Measurements from ENCODE around the gene NEK4. TPM values are rescaled to one million over a fixed set of nuclear protein-coding genes. Genes with fewer than 3 reads are reported as not detected.

NEK4 gene
- polyA plus RNA-seq, 1 donor (not counting 4 experiments of a cell fraction or from before 2014, with no cell fraction given): 13.6 TPM

DNA sequence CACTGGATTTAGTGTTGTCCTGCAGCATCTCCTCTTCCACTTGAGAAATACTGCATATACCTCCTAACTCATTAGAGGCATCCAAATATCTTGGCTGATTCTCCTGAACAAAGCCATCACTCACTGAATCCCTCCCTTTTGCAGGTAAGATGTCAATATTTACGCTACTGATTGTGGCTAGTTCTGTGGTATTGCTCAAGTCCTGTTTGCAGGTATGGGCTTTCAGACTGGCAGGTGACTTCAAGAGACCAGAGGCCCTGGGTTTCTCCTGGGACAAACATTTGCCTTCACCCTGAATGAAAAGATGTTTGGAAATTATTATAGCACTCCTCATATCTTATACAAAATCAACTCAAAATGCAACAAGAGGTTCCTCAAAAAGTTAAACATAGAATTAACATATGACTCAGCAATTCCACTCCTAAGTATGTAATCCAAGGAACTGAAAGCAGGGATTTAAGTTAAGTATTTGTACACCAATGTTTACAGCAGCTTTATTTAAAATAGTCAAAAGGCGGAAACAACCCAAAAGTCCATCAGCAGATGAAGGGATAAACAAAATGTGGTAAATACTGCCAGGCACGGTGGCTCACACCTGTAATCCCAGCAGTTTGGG is 18.6 kb downstream of the NEK4 start:
- no peak overlapping the region for H3K4me2 ChIP-seq (ENCODE audit: control insufficient read depth, extremely low read depth, insufficient read depth, low read depth, low read length)
- no peaks in the 10 kb centered on the region for H3K79me2 ChIP-seq (ENCODE audit: control insufficient read depth, insufficient read depth, low read length)
- TF ChIP-seq, protein P1, sequence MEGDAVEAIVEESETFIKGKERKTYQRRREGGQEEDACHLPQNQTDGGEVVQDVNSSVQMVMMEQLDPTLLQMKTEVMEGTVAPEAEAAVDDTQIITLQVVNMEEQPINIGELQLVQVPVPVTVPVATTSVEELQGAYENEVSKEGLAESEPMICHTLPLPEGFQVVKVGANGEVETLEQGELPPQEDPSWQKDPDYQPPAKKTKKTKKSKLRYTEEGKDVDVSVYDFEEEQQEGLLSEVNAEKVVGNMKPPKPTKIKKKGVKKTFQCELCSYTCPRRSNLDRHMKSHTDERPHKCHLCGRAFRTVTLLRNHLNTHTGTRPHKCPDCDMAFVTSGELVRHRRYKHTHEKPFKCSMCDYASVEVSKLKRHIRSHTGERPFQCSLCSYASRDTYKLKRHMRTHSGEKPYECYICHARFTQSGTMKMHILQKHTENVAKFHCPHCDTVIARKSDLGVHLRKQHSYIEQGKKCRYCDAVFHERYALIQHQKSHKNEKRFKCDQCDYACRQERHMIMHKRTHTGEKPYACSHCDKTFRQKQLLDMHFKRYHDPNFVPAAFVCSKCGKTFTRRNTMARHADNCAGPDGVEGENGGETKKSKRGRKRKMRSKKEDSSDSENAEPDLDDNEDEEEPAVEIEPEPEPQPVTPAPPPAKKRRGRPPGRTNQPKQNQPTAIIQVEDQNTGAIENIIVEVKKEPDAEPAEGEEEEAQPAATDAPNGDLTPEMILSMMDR (optimal IDR thresholded peaks at IDR 0.05 in 1 of 3, IDR thresholded peaks at IDR 0.05 in 1 of 3, conservative IDR thresholded peaks at IDR 0.05 in 1 of 3; ENCODE audit: extremely low read depth in 1 of 3, insufficient read depth in 2 of 3, low read length in 3 of 3): no peak
- no peak for TF ChIP-seq EZH2 (IDR thresholded peaks at IDR 0.05; ENCODE audit: low read length)
- FAIRE-seq: no peak
- H2AFZ ChIP-seq (ENCODE audit: control insufficient read depth, low read length): no peak overlapping the region
- H3K36me3 ChIP-seq (ENCODE audit: control insufficient read depth in 2 of 2, extremely low read depth in 1 of 2, insufficient read depth in 2 of 2, low read length in 2 of 2): peaks cover 13% of the 10 kb centered on the region in 2 experiments
- H3K9me1 ChIP-seq (ENCODE audit: control insufficient read depth, extremely low read depth, insufficient read depth, low read length): no peaks in the 10 kb centered on the region
- no peak for DNase-seq (ENCODE audit: low read depth, low spot score)
- H3K9ac ChIP-seq (ENCODE audit: control insufficient read depth, extremely low read depth, insufficient read depth, low read length): no peak overlapping the region
- H3K27ac ChIP-seq (ENCODE audit: control insufficient read depth, insufficient read depth, low read length): no peak overlapping the region
- dilution Hi-C loops (cut with MboI; ENCODE audit: extremely low pct_ligation_motif_present, low sequenced_read_pairs): no loop called here
- H3K4me1 ChIP-seq (ENCODE audit: control insufficient read depth, extremely low read depth, insufficient read depth, low read length): no peaks in the 10 kb centered on the region
- no peak overlapping the region for H3K4me3 ChIP-seq (ENCODE audit: control insufficient read depth in 2 of 3, extremely low read depth in 1 of 3, insufficient read depth in 2 of 3, low read depth in 1 of 3, low read length in 3 of 3)
- no peaks in the 10 kb centered on the region for H3K27me3 ChIP-seq (ENCODE audit: control insufficient read depth, extremely low read depth, insufficient read depth, low read length)
- no peaks in the 10 kb centered on the region for H4K20me1 ChIP-seq (ENCODE audit: control insufficient read depth, extremely low read depth, insufficient read depth, low read length)
- no peaks in the 10 kb centered on the region for H3K9me3 ChIP-seq (ENCODE audit: control insufficient read depth, low read depth, low read length)

DNA sequence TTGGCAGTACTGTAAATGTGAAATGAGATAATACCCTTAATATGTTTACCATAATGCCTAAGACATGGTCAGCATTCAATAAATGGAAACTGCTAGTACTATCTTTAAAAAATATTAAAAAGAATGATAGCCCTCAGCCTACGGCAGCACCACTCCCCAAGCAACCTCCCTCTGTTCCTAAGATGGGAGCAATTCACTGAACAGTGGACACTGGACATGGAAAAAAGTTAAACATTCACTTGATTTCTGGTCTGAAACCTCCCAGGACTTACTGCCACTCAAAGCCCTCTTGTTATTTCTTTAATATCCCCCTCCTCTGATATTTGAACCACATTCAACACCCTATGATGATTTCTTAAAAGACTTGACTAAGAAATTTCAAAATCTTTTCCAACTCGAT is 27.0 kb downstream of the NEK4 start:
- no peak for TF ChIP-seq EZH2 (IDR thresholded peaks at IDR 0.05; ENCODE audit: low read length)
- TF ChIP-seq, protein P1 (optimal IDR thresholded peaks at IDR 0.05 in 1 of 3, IDR thresholded peaks at IDR 0.05 in 1 of 3, conservative IDR thresholded peaks at IDR 0.05 in 1 of 3; ENCODE audit: extremely low read depth in 1 of 3, insufficient read depth in 2 of 3, low read length in 3 of 3): no peak
- Histone ChIP-seq H2AFZ (ENCODE audit: control insufficient read depth, low read length) (no peak overlapping the region), H3K4me2 (ENCODE audit: control insufficient read depth, extremely low read depth, insufficient read depth, low read depth, low read length) (no peak overlapping the region), H3K36me3 (ENCODE audit: control insufficient read depth in 2 of 2, extremely low read depth in 1 of 2, insufficient read depth in 2 of 2, low read length in 2 of 2) (peaks cover 10 to 28% of the 10 kb centered on the region in 2 experiments), H3K9me3 (ENCODE audit: control insufficient read depth, low read depth, low read length) (no peaks in the 10 kb centered on the region), H3K27me3 (ENCODE audit: control insufficient read depth, extremely low read depth, insufficient read depth, low read length) (no peaks in the 10 kb centered on the region), H3K4me1 (ENCODE audit: control insufficient read depth, extremely low read depth, insufficient read depth, low read length) (no peaks in the 10 kb centered on the region), H3K27ac (ENCODE audit: control insufficient read depth, insufficient read depth, low read length) (no peak overlapping the region), H3K79me2 (ENCODE audit: control insufficient read depth, insufficient read depth, low read length) (no peaks in the 10 kb centered on the region), H3K4me3 (ENCODE audit: control insufficient read depth in 2 of 3, extremely low read depth in 1 of 3, insufficient read depth in 2 of 3, low read depth in 1 of 3, low read length in 3 of 3) (no peak overlapping the region), H3K9me1 (ENCODE audit: control insufficient read depth, extremely low read depth, insufficient read depth, low read length) (no peaks in the 10 kb centered on the region), H3K9ac (ENCODE audit: control insufficient read depth, extremely low read depth, insufficient read depth, low read length) (no peak overlapping the region), H4K20me1 (ENCODE audit: control insufficient read depth, extremely low read depth, insufficient read depth, low read length) (no peaks in the 10 kb centered on the region)
- DNase-seq (ENCODE audit: low read depth, low spot score) (no peak), FAIRE-seq (no peak)
- dilution Hi-C loops (cut with MboI; ENCODE audit: extremely low pct_ligation_motif_present, low sequenced_read_pairs): no loop called here
